Vagina (tissue), 2 donors: ENCODE data around the gene MEN1. TPM values are rescaled to one million over a fixed set of nuclear protein-coding genes. Genes with fewer than 3 reads are reported as not detected.

Experiments
- DNase-seq, 2 donors: peaks; one replicate each; pipeline ENCODE4 v3.0.0-alpha.2; 2017; ENCODE audit errors: extremely low spot score in 2 of 2
- H3K27ac ChIP-seq: fragments of 200-600 bp; sonication (generic); one replicate; pipeline ENCODE4 v1.5.1; 2019
- H3K27me3 ChIP-seq: fragments of 200-600 bp; sonication (generic); one replicate; pipeline ENCODE4 v1.5.1; 2019
- H3K36me3 ChIP-seq, 2 donors: fragments of 200-600 bp; sonication (generic); one replicate each; pipeline ENCODE4 v1.5.1; 2017 to 2019
- H3K4me1 ChIP-seq: fragments of 200-600 bp; sonication (generic); one replicate; pipeline ENCODE4 v1.5.1; 2019
- H3K4me3 ChIP-seq, 2 donors: fragments of 200-600 bp; sonication (generic); 1 replicate in 1 of 2; 2 replicates in 1 of 2; pipeline ENCODE4 v1.5.1; 2016 to 2019
- H3K9me3 ChIP-seq: fragments of 200-600 bp; sonication (generic); one replicate; pipeline ENCODE4 v1.5.1; 2019
- POLR2A ChIP-seq, 2 donors: fragments of 450-650 bp; IDR thresholded peaks; one replicate each; pipeline ENCODE4 v1.6.1; 2017; ENCODE audit warnings: antibody characterized with exemption in 2 of 2, mild to moderate bottlenecking in 2 of 2, moderate library complexity in 2 of 2
- POLR2AphosphoS5 ChIP-seq, 2 donors: sonication (generic); formaldehyde crosslinking; IDR thresholded peaks; one replicate each; pipeline ENCODE4 v1.9.0; 2017; ENCODE audit warnings: antibody characterized with exemption in 2 of 2, mild to moderate bottlenecking in 2 of 2, low read depth in 1 of 2; ENCODE audit not compliant: insufficient read depth in 1 of 2
- intact Hi-C: fragments of 100-400 bp; cut with DNase I; formaldehyde crosslinking; loops from one replicate; pipeline ENCODE4 v1.15.1; 2023
- total RNA-seq: library from RNA; depleted of rRNA; stranded (reverse); fragments of >200 nt; gene quantifications from one replicate; pipeline ENCODE4 v1.2.3, GENCODE V29; 2016
- TF ChIP-seq, protein P1 (sequence below), 3 experiments: fragments of 450-650 bp in 2 of 3; fragments of 200-600 bp in 1 of 3; sonication (generic) in 1 of 3; IDR thresholded peaks; one replicate each; pipeline ENCODE4 v1.5.1; 2017 to 2019; ENCODE audit warnings: antibody characterized with exemption in 3 of 3, mild to moderate bottlenecking in 2 of 3, moderate library complexity in 2 of 3

Gene MEN1
- total RNA-seq, 1 donor from 2014 or later = 27.0 TPM

DNA sequence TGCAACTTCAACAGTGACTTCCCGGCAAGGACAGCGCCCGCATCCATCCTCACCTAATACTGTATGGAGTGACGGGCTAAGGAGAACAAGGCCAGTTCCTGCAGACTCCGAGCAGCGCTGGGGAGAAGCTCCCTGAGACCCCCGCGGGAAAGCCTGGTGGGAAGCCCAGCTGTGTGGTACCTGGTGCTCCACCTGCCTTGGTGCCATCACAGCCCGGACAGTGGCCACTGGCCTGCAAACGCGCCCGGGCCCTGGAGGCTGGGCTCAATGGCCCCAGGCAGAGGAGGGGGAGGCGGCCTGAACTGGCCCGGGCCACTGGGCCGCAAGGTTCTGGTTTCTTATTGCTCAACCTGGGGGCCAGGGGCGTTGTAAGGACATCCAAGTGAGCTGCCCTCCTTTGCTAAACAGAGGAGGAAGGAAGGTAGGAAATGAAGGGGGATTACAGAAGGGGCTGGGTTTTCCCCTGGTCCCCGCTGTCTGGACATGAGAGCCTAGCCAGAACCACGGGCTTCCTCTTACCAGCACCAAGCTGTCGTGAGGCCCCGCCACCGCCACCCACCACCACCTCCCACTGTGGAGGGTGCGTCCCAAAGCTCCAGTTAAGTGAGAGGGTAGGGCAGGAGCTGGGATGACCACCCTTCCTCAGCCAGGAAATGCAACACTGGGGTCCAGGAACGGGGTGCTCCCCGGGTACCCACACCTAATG is 42.6 kb upstream of the MEN1 start:
- TF ChIP-seq, protein P1, sequence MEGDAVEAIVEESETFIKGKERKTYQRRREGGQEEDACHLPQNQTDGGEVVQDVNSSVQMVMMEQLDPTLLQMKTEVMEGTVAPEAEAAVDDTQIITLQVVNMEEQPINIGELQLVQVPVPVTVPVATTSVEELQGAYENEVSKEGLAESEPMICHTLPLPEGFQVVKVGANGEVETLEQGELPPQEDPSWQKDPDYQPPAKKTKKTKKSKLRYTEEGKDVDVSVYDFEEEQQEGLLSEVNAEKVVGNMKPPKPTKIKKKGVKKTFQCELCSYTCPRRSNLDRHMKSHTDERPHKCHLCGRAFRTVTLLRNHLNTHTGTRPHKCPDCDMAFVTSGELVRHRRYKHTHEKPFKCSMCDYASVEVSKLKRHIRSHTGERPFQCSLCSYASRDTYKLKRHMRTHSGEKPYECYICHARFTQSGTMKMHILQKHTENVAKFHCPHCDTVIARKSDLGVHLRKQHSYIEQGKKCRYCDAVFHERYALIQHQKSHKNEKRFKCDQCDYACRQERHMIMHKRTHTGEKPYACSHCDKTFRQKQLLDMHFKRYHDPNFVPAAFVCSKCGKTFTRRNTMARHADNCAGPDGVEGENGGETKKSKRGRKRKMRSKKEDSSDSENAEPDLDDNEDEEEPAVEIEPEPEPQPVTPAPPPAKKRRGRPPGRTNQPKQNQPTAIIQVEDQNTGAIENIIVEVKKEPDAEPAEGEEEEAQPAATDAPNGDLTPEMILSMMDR (IDR thresholded peaks at IDR 0.05) = no peak
- TF ChIP-seq POLR2AphosphoS5 (IDR thresholded peaks at IDR 0.05; ENCODE audit: insufficient read depth in 1 of 2, low read depth in 1 of 2) (no peak), POLR2A (IDR thresholded peaks at IDR 0.05) (no peak)
- peaks cover 77% of the 10 kb centered on the region for H3K4me1 ChIP-seq
- intact Hi-C loops = no loop called here

DNA sequence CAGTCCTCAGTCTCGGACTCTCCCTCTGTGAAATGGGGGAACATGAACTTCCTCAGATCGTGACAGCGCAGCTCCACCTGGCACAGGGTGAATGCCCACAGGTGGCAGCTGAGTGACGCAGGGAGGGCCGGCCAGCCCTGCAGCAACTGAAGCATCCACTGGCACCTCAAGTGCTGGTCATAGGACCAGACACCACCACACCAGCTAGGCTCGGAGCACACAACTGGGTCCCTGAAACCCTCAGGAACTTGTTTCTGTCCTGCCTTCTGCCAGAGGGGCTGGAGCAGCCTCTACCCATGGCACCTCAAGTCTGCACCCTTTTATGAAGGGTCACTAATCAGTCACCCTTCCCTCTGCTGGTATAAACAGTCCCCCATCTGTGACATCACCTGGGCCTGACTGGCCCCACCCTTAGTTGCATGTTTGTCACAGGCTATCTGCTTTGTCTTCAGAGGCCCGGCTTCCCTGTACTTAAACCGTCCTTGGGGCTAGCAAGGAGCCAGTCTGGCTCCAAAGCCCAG is 41.5 kb upstream of the MEN1 start:
- TF ChIP-seq POLR2A (IDR thresholded peaks at IDR 0.05) = no peak
- TF ChIP-seq POLR2AphosphoS5 (IDR thresholded peaks at IDR 0.05; ENCODE audit: insufficient read depth in 1 of 2, low read depth in 1 of 2) = no peak
- TF ChIP-seq, protein P1 (IDR thresholded peaks at IDR 0.05) = no peak
- Histone ChIP-seq H3K4me1 (peaks cover 74% of the 10 kb centered on the region), H3K27me3 (no peaks in the 10 kb centered on the region), H3K27ac (peak overlapping the region; percentile 21), H3K36me3 (peaks cover 0 to 10% of the 10 kb centered on the region in 2 donors), H3K4me3 (no peak overlapping the region), H3K9me3 (no peaks in the 10 kb centered on the region)
- intact Hi-C loops = no loop called here
- no peak for DNase-seq

More for the DNA sequence above, 42.6 kb upstream of the MEN1 start:
- no peaks in the 10 kb centered on the region for H3K9me3 ChIP-seq
- H3K27ac ChIP-seq = peak overlapping the region; percentile 79
- no peaks in the 10 kb centered on the region for H3K27me3 ChIP-seq
- H3K36me3 ChIP-seq = peaks cover 0 to 16% of the 10 kb centered on the region in 2 donors
- no peak overlapping the region for H3K4me3 ChIP-seq
- no peak for DNase-seq

DNA sequence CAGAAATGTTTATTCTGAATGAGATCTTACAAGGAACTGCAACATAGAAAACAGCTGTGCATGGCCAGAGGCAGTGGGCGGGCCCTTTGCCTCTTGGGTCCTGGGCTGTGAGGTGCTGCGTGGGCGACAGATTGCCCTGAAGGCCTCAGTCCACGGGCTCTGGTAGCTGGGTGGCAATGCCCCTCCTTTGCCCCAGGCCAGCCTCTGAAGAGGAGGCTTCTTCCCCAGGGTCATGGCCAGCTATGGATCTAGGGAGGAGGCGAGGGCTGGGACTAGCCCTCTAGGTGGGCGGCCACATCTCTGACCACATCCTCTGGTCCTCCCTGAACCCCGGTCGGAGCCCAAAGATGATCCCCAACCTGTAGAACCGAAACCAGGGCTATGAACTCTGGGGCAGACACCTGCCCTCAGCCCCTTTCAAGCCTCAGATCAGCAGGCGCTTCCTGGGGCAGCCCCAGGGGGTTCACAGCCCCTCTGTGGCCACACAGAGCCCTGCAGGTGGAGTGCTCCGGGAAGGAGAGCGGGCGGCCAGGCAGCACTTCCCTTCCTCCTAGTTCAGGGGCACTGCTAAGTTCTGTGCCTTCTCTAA is 40.7 kb upstream of the MEN1 start:
- Histone ChIP-seq H3K27me3 (no peaks in the 10 kb centered on the region), H3K36me3 (peaks cover 0 to 10% of the 10 kb centered on the region in 2 donors), H3K4me1 (peaks cover 66% of the 10 kb centered on the region), H3K9me3 (no peaks in the 10 kb centered on the region), H3K4me3 (no peak overlapping the region), H3K27ac (peak overlapping the region; percentile 21)
- DNase-seq = no peak
- intact Hi-C loops = no loop called here
- TF ChIP-seq POLR2A (IDR thresholded peaks at IDR 0.05) (no peak), POLR2AphosphoS5 (IDR thresholded peaks at IDR 0.05; ENCODE audit: insufficient read depth in 1 of 2, low read depth in 1 of 2) (no peak)
- TF ChIP-seq, protein P1 (IDR thresholded peaks at IDR 0.05) = no peak

DNA sequence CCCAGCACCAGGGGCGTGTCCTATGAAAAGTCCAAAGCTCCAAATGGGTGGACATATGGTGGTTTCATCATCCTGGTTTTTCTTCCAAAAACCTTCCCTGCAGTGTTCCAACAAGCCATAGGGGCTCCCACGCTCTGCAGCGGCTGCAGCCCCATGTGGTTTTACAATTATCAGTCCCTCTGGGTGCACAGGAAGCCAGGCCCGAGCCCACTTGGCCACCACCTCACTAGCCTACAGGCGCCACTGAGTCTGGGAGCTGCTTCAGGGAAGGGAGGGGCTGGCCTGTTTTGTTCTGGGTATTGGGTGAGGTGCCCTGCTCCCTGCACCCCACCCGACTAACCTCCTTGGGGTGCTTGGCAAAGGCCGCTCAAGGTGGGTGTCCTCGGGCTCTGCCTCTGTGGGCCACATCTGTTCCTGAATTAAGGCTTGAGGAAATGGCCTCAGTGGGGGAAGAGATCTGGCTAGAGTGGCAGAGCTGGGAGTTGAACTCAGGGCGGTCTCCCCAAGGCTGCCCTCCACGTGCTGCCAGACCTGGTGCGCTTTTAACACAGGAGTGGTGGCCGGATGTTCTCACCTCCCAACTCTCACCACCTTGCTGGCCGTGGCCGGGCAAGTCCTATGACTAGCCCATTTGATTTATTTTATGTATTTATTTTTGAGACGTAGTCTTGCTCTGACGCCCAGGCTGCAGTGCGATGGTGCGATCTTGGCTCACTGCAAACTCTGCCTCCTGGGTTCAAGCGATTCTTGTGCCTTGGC is 39.4 kb upstream of the MEN1 start:
- TF ChIP-seq POLR2A (IDR thresholded peaks at IDR 0.05) = no peak
- peak in 1 of 2 donors; percentile 18 for TF ChIP-seq POLR2AphosphoS5 (IDR thresholded peaks at IDR 0.05; ENCODE audit: insufficient read depth in 1 of 2, low read depth in 1 of 2)
- TF ChIP-seq, protein P1 (IDR thresholded peaks at IDR 0.05) = peak in 1 of 3 experiments; percentile 7
- H3K4me1 ChIP-seq = peaks cover 57% of the 10 kb centered on the region

More for the DNA sequence above, 39.4 kb upstream of the MEN1 start:
- H3K36me3 ChIP-seq = peaks cover 0 to 10% of the 10 kb centered on the region in 2 donors
- no peak overlapping the region for H3K4me3 ChIP-seq
- intact Hi-C loops = no loop called here
- H3K27ac ChIP-seq = peak overlapping the region; percentile 21
- H3K9me3 ChIP-seq = no peaks in the 10 kb centered on the region
- DNase-seq = no peak
- no peaks in the 10 kb centered on the region for H3K27me3 ChIP-seq
